Fibroblast of lung (primary cell): Measurements from ENCODE around the gene CAMK2G.

Source experiments
- EZH2 ChIP-seq: IDR thresholded peaks from 2 replicates; pipeline ENCODE4 v1.5.1; 2012; ENCODE audit warnings: low read length, control low read depth, mild to moderate bottlenecking; ENCODE audit errors: missing control alignments
- TF ChIP-seq, protein P1 (sequence below), 2 donors: IDR thresholded peaks in 1 of 2; conservative IDR thresholded peaks in 1 of 2; 1 replicate in 1 of 2; 2 replicates in 1 of 2; pipeline ENCODE4 v1.5.1; 2011 to 2012; ENCODE audit warnings: low read length in 2 of 2, control low read depth in 1 of 2, inconsistent platforms in 1 of 2, low read depth in 1 of 2, mild to moderate bottlenecking in 1 of 2

DNA sequence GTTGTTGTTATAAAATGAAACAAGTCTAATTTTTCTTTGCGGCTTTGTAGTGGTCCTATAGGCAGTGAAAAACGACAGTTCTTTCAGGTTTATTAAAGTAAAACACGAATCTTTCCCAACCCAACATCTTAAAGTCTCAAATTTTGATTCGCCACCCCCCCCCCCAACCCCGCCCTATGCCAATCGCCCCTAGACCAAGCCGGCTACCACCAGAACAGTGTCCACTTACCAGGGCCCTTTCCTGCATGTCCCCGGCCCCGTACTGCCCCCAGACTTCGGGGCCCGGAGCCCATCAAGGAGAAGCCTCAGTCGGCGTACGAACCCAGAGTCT is 92.8 kb downstream of the CAMK2G start:
- TF ChIP-seq, protein P1, sequence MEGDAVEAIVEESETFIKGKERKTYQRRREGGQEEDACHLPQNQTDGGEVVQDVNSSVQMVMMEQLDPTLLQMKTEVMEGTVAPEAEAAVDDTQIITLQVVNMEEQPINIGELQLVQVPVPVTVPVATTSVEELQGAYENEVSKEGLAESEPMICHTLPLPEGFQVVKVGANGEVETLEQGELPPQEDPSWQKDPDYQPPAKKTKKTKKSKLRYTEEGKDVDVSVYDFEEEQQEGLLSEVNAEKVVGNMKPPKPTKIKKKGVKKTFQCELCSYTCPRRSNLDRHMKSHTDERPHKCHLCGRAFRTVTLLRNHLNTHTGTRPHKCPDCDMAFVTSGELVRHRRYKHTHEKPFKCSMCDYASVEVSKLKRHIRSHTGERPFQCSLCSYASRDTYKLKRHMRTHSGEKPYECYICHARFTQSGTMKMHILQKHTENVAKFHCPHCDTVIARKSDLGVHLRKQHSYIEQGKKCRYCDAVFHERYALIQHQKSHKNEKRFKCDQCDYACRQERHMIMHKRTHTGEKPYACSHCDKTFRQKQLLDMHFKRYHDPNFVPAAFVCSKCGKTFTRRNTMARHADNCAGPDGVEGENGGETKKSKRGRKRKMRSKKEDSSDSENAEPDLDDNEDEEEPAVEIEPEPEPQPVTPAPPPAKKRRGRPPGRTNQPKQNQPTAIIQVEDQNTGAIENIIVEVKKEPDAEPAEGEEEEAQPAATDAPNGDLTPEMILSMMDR (conservative IDR thresholded peaks at IDR 0.05 in 1 of 2, IDR thresholded peaks at IDR 0.05 in 1 of 2; ENCODE audit: low read depth in 1 of 2, low read length in 2 of 2), result no peak
- TF ChIP-seq EZH2, result no peak
